GM12878 (cell line): ENCODE data around the gene CASR. TPM values are rescaled to one million over a fixed set of nuclear protein-coding genes. Genes with fewer than 3 reads are reported as not detected.

ENCODE experiments used
- CHD4 ChIP-seq: fragments of 200-600 bp; sonication (generic); IDR thresholded peaks from 2 replicates; pipeline ENCODE4 v1.6.1; 2016; ENCODE audit warnings: mild to moderate bottlenecking
- EP300 ChIP-seq, 2 experiments: fragments of 150-350 bp in 1 of 2; IDR thresholded peaks; 2 replicates each; pipeline ENCODE4 v1.6.1; 2011 to 2012; ENCODE audit warnings: low read depth in 2 of 2, low read length in 2 of 2, borderline replicate concordance in 1 of 2, improper control_type of control experiment in 1 of 2, inconsistent platforms in 1 of 2; ENCODE audit not compliant: control insufficient read depth in 1 of 2
- EZH2 ChIP-seq: IDR thresholded peaks from 2 replicates; pipeline ENCODE4 v1.6.1; 2012; ENCODE audit warnings: low read depth, mild to moderate bottlenecking, control low read depth, inconsistent platforms, low read length, borderline replicate concordance; ENCODE audit not compliant: control insufficient read depth
- JUND ChIP-seq: IDR thresholded peaks from 2 replicates; pipeline ENCODE4 v1.6.1; 2012; ENCODE audit warnings: low read depth, mild to moderate bottlenecking, low read length, improper control_type of control experiment, moderate library complexity
- MXI1 ChIP-seq: fragments of 150-350 bp; IDR thresholded peaks from 2 replicates; pipeline ENCODE4 v1.6.1; 2011; ENCODE audit warnings: low read depth, mild to moderate bottlenecking, inconsistent platforms, low read length, improper control_type of control experiment
- RAD51 ChIP-seq: fragments of 450-650 bp; IDR thresholded peaks from 2 replicates; pipeline ENCODE4 v1.6.1; 2016; ENCODE audit warnings: moderate library complexity, mild to moderate bottlenecking, inconsistent platforms
- SREBF2 ChIP-seq: IDR thresholded peaks from 2 replicates; pipeline ENCODE4 v1.6.1; 2012; ENCODE audit warnings: mild to moderate bottlenecking, low read length
- TCF7 ChIP-seq: IDR thresholded peaks from 2 replicates; pipeline ENCODE4 v1.6.1; 2014; ENCODE audit warnings: antibody characterized with exemption, borderline replicate concordance
- WRNIP1 ChIP-seq: IDR thresholded peaks from 2 replicates; pipeline ENCODE4 v1.6.1; 2011; ENCODE audit warnings: low read depth, low read length, improper control_type of control experiment, borderline replicate concordance
- YBX1 ChIP-seq: fragments of 450-650 bp; IDR thresholded peaks from 2 replicates; pipeline ENCODE4 v1.6.1; 2016; ENCODE audit warnings: antibody characterized with exemption
- ZNF217 ChIP-seq: fragments of 450-650 bp; IDR thresholded peaks from 2 replicates; pipeline ENCODE4 v1.6.1; 2017; ENCODE audit warnings: antibody characterized with exemption, mild to moderate bottlenecking
- ZSCAN29 ChIP-seq: fragments of 450-650 bp; IDR thresholded peaks from 2 replicates; pipeline ENCODE4 v1.6.1; 2017; ENCODE audit warnings: mild to moderate bottlenecking, moderate library complexity
- polyA plus RNA-seq, 11 experiments: library from polyadenylated mRNA; depleted of rRNA in 4 of 11; unstranded in 6 of 11; stranded (reverse) in 5 of 11; fragments of >200 nt; fragmentation: Nextera tagmentation in 4 of 11; fragmentation: Illumina TruSeq in 1 of 11; extraction: Ambion mirVana in 4 of 11; extraction: Trizol in 1 of 11; gene quantifications; 1 replicate in 1 of 11; 2 replicates in 10 of 11; pipeline versions ENCODE4 v1.2.1 to v1.2.3, GENCODE V29; 2011 to 2016; ENCODE audit warnings: inconsistent platforms in 2 of 11, missing spikeins in 2 of 11, low read depth in 1 of 11
- total RNA-seq, 4 experiments: library from RNA; depleted of rRNA in 3 of 4; stranded (reverse); fragments of >200 nt in 3 of 4; fragmentation: Illumina TruSeq in 1 of 4; extraction: Trizol in 1 of 4; gene quantifications; 2 replicates each; pipeline versions ENCODE4 v1.2.1 to v1.2.3, GENCODE V29; 2013 to 2021
- TF ChIP-seq, protein P1 (sequence below): IDR thresholded peaks from 2 replicates; pipeline ENCODE4 v1.6.1; 2011; ENCODE audit warnings: borderline replicate concordance, low read depth, mild to moderate bottlenecking, moderate library complexity, low read length; ENCODE audit not compliant: insufficient read depth, poor library complexity, severe bottlenecking
- TF ChIP-seq, protein P2 (sequence below): IDR thresholded peaks from 2 replicates; pipeline ENCODE4 v1.6.1; 2012; ENCODE audit warnings: low read length, inconsistent platforms
- TF ChIP-seq, protein P3 (sequence below): IDR thresholded peaks from 2 replicates; pipeline ENCODE4 v1.6.1; 2011; ENCODE audit warnings: low read depth, low read length, improper control_type of control experiment, borderline replicate concordance
- TF ChIP-seq, protein P4 (sequence below): fragments of 450-650 bp; IDR thresholded peaks from 2 replicates; pipeline ENCODE4 v1.6.1; 2017; ENCODE audit warnings: mild to moderate bottlenecking, low read depth, inconsistent platforms; ENCODE audit not compliant: poor library complexity, severe bottlenecking
- TF ChIP-seq, protein P5 (sequence below): fragments of 150-350 bp; IDR thresholded peaks from 2 replicates; pipeline ENCODE4 v1.6.1; 2014; ENCODE audit warnings: mild to moderate bottlenecking, low read depth, low read length
- TF ChIP-seq, protein P6 (sequence below): fragments of 450-650 bp; IDR thresholded peaks from 2 replicates; pipeline ENCODE4 v1.6.1; 2014; ENCODE audit warnings: mild to moderate bottlenecking
- TF ChIP-seq, protein P7 (sequence below): IDR thresholded peaks from 2 replicates; pipeline ENCODE4 v1.6.1; 2011; ENCODE audit warnings: mild to moderate bottlenecking, low read depth, low read length, moderate library complexity; ENCODE audit not compliant: insufficient replicate concordance

Gene CASR
- total and polyA plus RNA-seq, 10 of the 15 experiments (the other 5 are each of a cell fraction or from before 2014, with no cell fraction given): 0.04 to 0.37 (median 0.11) TPM

DNA sequence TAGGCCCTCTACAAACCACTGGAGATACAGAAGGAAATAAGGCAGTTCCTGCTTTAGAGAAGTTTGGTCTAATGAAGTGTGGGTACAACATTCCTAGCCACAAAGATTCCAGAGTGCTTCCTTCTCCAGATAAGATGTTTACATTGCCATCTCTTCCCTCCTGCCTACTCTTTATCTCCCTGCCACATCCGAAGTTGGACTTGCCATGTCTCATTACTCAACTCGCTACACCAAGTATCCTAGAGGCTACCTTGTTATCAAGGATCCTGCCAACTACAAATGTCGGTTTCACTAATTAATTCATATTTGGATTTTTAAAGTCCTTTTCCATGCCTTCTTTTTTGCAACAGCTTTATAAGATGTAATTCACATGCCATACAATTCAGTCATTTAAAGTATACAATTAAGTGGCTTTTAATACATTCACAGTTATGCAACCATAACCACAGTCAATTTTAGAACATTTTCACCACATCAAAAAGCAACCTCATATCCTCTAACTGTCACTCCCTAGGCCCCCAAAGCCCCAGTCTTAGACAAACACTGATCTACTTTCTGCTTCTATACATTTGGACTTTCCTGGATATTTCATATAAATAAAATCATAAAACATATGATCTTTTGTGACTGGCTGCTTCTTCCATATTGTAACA lies 87.9 kb downstream of the CASR start (continued):
- TF ChIP-seq, protein P1, sequence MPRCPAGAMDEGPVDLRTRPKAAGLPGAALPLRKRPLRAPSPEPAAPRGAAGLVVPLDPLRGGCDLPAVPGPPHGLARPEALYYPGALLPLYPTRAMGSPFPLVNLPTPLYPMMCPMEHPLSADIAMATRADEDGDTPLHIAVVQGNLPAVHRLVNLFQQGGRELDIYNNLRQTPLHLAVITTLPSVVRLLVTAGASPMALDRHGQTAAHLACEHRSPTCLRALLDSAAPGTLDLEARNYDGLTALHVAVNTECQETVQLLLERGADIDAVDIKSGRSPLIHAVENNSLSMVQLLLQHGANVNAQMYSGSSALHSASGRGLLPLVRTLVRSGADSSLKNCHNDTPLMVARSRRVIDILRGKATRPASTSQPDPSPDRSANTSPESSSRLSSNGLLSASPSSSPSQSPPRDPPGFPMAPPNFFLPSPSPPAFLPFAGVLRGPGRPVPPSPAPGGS: no peak
- TF ChIP-seq, protein P2, sequence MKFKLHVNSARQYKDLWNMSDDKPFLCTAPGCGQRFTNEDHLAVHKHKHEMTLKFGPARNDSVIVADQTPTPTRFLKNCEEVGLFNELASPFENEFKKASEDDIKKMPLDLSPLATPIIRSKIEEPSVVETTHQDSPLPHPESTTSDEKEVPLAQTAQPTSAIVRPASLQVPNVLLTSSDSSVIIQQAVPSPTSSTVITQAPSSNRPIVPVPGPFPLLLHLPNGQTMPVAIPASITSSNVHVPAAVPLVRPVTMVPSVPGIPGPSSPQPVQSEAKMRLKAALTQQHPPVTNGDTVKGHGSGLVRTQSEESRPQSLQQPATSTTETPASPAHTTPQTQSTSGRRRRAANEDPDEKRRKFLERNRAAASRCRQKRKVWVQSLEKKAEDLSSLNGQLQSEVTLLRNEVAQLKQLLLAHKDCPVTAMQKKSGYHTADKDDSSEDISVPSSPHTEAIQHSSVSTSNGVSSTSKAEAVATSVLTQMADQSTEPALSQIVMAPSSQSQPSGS: 0 out of 2 replicates have a peak, but pooled peaks have one; percentile 51
- TF ChIP-seq TCF7 (peak; percentile 100), WRNIP1 (no peak), RAD51 (no peak), EZH2 (no peak), JUND (no peak), ZSCAN29 (no peak), YBX1 (0 out of 2 replicates have a peak, but pooled peaks have one; percentile 46), MXI1 (no peak), EP300 (IDR thresholded peaks at IDR 0.05; ENCODE audit: borderline replicate concordance in 1 of 2, control insufficient read depth in 1 of 2, low read depth in 2 of 2, low read length in 2 of 2) (peak in 1 of 2 experiments; percentile 85; a peak in 3 of 4 replicates), ZNF217 (0 out of 2 replicates have a peak, but pooled peaks have one; percentile 49), CHD4 (no peak), SREBF2 (no peak)
- TF ChIP-seq, protein P3, sequence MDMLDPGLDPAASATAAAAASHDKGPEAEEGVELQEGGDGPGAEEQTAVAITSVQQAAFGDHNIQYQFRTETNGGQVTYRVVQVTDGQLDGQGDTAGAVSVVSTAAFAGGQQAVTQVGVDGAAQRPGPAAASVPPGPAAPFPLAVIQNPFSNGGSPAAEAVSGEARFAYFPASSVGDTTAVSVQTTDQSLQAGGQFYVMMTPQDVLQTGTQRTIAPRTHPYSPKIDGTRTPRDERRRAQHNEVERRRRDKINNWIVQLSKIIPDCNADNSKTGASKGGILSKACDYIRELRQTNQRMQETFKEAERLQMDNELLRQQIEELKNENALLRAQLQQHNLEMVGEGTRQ: no peak
- TF ChIP-seq, protein P4, sequence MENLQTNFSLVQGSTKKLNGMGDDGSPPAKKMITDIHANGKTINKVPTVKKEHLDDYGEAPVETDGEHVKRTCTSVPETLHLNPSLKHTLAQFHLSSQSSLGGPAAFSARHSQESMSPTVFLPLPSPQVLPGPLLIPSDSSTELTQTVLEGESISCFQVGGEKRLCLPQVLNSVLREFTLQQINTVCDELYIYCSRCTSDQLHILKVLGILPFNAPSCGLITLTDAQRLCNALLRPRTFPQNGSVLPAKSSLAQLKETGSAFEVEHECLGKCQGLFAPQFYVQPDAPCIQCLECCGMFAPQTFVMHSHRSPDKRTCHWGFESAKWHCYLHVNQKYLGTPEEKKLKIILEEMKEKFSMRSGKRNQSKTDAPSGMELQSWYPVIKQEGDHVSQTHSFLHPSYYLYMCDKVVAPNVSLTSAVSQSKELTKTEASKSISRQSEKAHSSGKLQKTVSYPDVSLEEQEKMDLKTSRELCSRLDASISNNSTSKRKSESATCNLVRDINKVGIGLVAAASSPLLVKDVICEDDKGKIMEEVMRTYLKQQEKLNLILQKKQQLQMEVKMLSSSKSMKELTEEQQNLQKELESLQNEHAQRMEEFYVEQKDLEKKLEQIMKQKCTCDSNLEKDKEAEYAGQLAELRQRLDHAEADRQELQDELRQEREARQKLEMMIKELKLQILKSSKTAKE: no peak
- TF ChIP-seq, protein P5, sequence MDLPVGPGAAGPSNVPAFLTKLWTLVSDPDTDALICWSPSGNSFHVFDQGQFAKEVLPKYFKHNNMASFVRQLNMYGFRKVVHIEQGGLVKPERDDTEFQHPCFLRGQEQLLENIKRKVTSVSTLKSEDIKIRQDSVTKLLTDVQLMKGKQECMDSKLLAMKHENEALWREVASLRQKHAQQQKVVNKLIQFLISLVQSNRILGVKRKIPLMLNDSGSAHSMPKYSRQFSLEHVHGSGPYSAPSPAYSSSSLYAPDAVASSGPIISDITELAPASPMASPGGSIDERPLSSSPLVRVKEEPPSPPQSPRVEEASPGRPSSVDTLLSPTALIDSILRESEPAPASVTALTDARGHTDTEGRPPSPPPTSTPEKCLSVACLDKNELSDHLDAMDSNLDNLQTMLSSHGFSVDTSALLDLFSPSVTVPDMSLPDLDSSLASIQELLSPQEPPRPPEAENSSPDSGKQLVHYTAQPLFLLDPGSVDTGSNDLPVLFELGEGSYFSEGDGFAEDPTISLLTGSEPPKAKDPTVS: no peak
- TF ChIP-seq, protein P6, sequence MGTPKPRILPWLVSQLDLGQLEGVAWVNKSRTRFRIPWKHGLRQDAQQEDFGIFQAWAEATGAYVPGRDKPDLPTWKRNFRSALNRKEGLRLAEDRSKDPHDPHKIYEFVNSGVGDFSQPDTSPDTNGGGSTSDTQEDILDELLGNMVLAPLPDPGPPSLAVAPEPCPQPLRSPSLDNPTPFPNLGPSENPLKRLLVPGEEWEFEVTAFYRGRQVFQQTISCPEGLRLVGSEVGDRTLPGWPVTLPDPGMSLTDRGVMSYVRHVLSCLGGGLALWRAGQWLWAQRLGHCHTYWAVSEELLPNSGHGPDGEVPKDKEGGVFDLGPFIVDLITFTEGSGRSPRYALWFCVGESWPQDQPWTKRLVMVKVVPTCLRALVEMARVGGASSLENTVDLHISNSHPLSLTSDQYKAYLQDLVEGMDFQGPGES: no peak
- TF ChIP-seq, protein P7, sequence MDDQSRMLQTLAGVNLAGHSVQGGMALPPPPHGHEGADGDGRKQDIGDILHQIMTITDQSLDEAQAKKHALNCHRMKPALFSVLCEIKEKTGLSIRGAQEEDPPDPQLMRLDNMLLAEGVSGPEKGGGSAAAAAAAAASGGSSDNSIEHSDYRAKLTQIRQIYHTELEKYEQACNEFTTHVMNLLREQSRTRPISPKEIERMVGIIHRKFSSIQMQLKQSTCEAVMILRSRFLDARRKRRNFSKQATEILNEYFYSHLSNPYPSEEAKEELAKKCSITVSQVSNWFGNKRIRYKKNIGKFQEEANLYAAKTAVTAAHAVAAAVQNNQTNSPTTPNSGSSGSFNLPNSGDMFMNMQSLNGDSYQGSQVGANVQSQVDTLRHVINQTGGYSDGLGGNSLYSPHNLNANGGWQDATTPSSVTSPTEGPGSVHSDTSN: peak; percentile 35
